HG02973 (cell line): ENCODE results near the gene PLBD2.

Experiments
- ATAC-seq: cut with Tn5 transposase; IDR thresholded peaks from one replicate; pipeline ENCODE4 v1.9.1; 2021; ENCODE audit warnings: moderate library complexity; ENCODE audit not compliant: unreplicated experiment

The PLBD2 gene

GRCh38 chr12:113358381-113359132, at the start of gene PLBD2:
Gene PLBD2 (plus strand): TSS chr12:113358587. CDS start chr12:113358601, 14 bp downstream.
- peak; percentile 91 for ATAC-seq

GRCh38 chr12:113310489-113310888, 47.9 kb upstream of the PLBD2 start:
- no peak for ATAC-seq

GRCh38 chr12:113314121-113314529, 44.3 kb upstream of the PLBD2 start:
- ATAC-seq, result no peak

GRCh38 chr12:113315358-113315757, 43.0 kb upstream of the PLBD2 start:
- ATAC-seq, result no peak

- ATAC-seq, result no peak
Measured at GRCh38 chr12:113316155-113316554, 42.2 kb upstream of the PLBD2 start.

- no peak for ATAC-seq
Measured at GRCh38 chr12:113317122-113317521, 41.3 kb upstream of the PLBD2 start.

GRCh38 chr12:113318046-113318656, 40.2 kb upstream of the PLBD2 start:
- ATAC-seq, result no peak

- ATAC-seq, result no peak
Measured at GRCh38 chr12:113318900-113319628, 39.3 kb upstream of the PLBD2 start.

- no peak for ATAC-seq
Measured at GRCh38 chr12:113320401-113320800, 38.0 kb upstream of the PLBD2 start.

- no peak for ATAC-seq
Measured at GRCh38 chr12:113322343-113322742, 36.0 kb upstream of the PLBD2 start.

GRCh38 chr12:113325916-113326315, 32.5 kb upstream of the PLBD2 start:
- no peak for ATAC-seq

- no peak for ATAC-seq
Measured at GRCh38 chr12:113326775-113327395, 31.5 kb upstream of the PLBD2 start.

- ATAC-seq, result no peak
Measured at GRCh38 chr12:113328368-113328889, 30.0 kb upstream of the PLBD2 start.

- no peak for ATAC-seq
Measured at GRCh38 chr12:113329022-113329790, 29.2 kb upstream of the PLBD2 start.

GRCh38 chr12:113329791-113330417, 28.5 kb upstream of the PLBD2 start:
- no peak for ATAC-seq

GRCh38 chr12:113330505-113330904, 27.9 kb upstream of the PLBD2 start:
- no peak for ATAC-seq

- no peak for ATAC-seq
Measured at GRCh38 chr12:113332688-113333417, 25.5 kb upstream of the PLBD2 start.

GRCh38 chr12:113333418-113333750, 25.0 kb upstream of the PLBD2 start:
- no peak for ATAC-seq
